A549 (cell line): ENCODE measurements around the gene GPI. TPM values are rescaled to one million over a fixed set of nuclear protein-coding genes. Genes with fewer than 3 reads are reported as not detected.

Source experiments
- ATAC-seq, 2 experiments: fragments of 200-7000 bp in 1 of 2; fragments of >200 bp in 1 of 2; cut with Nextera tagmentation in 1 of 2; cut with Tn5 transposase in 1 of 2; 3 replicates each; pipeline versions ENCODE4 v1.8.0 to v1.9.1; 2018 to 2020; ENCODE audit warnings: mild to moderate bottlenecking in 1 of 2, moderate library complexity in 1 of 2
- CTCF ChIA-PET: fragments of 300-600 bp; sonication (Branson Sonifier 250); formaldehyde crosslinking; extraction: SDS; loops from one replicate; lab custom pipeline; 2021; ENCODE audit warnings: antibody characterized with exemption, inconsistent platforms; lab: Yijun Ruan, JAX
- POLR2A ChIA-PET: fragments of 350-600 bp; formaldehyde crosslinking; extraction: SDS; loops from one replicate; lab custom pipeline; 2021; ENCODE audit warnings: antibody characterized with exemption, inconsistent platforms; lab: Yijun Ruan, JAX
- DNase-seq, 2 experiments: peaks; one replicate each; pipeline versions ENCODE4 v3.0.0 to v3.0.0-alpha.2; 2011 to 2016; ENCODE audit warnings: low read depth in 1 of 2, low spot score in 1 of 2
- FAIRE-seq: peaks from 2 replicates; lab custom pipeline; 2011; peaks lifted over from hg19 to GRCh38; lab: Jason Lieb, UNC
- H3K27ac ChIP-seq, 2 experiments: fragments of >200 bp; sonication (Bioruptor Twin); formaldehyde crosslinking; 3 replicates each; pipeline ENCODE4 v1.5.1; 2016 to 2017
- H3K4me1 ChIP-seq: fragments of >200 bp; sonication (Bioruptor Twin); formaldehyde crosslinking; 3 replicates; pipeline ENCODE4 v1.6.1; 2016
- H3K4me2 ChIP-seq: fragments of >200 bp; sonication (Bioruptor Twin); formaldehyde crosslinking; 3 replicates; pipeline ENCODE4 v1.6.1; 2016
- H3K4me3 ChIP-seq: fragments of >200 bp; sonication (Bioruptor Twin); formaldehyde crosslinking; 3 replicates; pipeline ENCODE4 v1.5.1; 2016
- H3K9me3 ChIP-seq: fragments of >200 bp; sonication (Bioruptor Twin); formaldehyde crosslinking; 3 replicates; pipeline ENCODE4 v1.6.1; 2016
- CBX8 ChIP-seq: fragments of 200-600 bp; sonication (generic); IDR thresholded peaks from 2 replicates; pipeline ENCODE4 v1.6.1; 2016
- CTCF ChIP-seq: fragments of >200 bp; sonication (Bioruptor Twin); formaldehyde crosslinking; IDR thresholded peaks from 3 replicates; pipeline ENCODE4 v1.5.1; 2016
- EHF ChIP-seq: fragments of 250-450 bp; sonication (Bioruptor Pico); IDR thresholded peaks from 2 replicates; pipeline ENCODE4 v1.5.0; 2020; ENCODE audit warnings: mild to moderate bottlenecking
- ESRRA ChIP-seq: fragments of 150-350 bp; IDR thresholded peaks from 2 replicates; pipeline ENCODE4 v1.6.1; 2014; ENCODE audit warnings: mild to moderate bottlenecking, low read length, borderline replicate concordance
- HOXA7 ChIP-seq: fragments of 250-450 bp; sonication (Bioruptor Pico); IDR thresholded peaks from 2 replicates; pipeline ENCODE4 v1.5.0; 2020; ENCODE audit warnings: mild to moderate bottlenecking, moderate library complexity
- KDM5A ChIP-seq: fragments of 200-600 bp; sonication (generic); IDR thresholded peaks from 2 replicates; pipeline ENCODE4 v1.6.1; 2016; ENCODE audit warnings: antibody characterized with exemption, mild to moderate bottlenecking
- MAFK ChIP-seq: fragments of 450-650 bp; IDR thresholded peaks from 2 replicates; pipeline ENCODE4 v1.6.1; 2014; ENCODE audit not compliant: partially characterized antibody
- MAZ ChIP-seq: fragments of 150-350 bp; IDR thresholded peaks from 2 replicates; pipeline ENCODE4 v1.6.1; 2014; ENCODE audit warnings: antibody characterized with exemption, low read depth, low read length, borderline replicate concordance
- RARB ChIP-seq: fragments of 250-450 bp; sonication (Bioruptor Pico); IDR thresholded peaks from 2 replicates; pipeline ENCODE4 v1.8.0; 2021; ENCODE audit warnings: mild to moderate bottlenecking, moderate library complexity
- RCOR1 ChIP-seq: fragments of 150-350 bp; IDR thresholded peaks from 2 replicates; pipeline ENCODE4 v1.6.1; 2014; ENCODE audit warnings: antibody characterized with exemption, low read length, low read depth
- SMC3 ChIP-seq: fragments of >200 bp; sonication (Bioruptor Twin); formaldehyde crosslinking; IDR thresholded peaks from 3 replicates; pipeline ENCODE4 v1.6.1; 2018; ENCODE audit warnings: inconsistent platforms
- SREBF2 ChIP-seq: fragments of 450-650 bp; IDR thresholded peaks from 2 replicates; pipeline ENCODE4 v1.6.1; 2014; ENCODE audit warnings: mild to moderate bottlenecking, moderate library complexity
- TFCP2L1 ChIP-seq: fragments of 250-450 bp; sonication (Bioruptor Pico); IDR thresholded peaks from 2 replicates; pipeline ENCODE4 v1.5.0; 2021; ENCODE audit warnings: mild to moderate bottlenecking
- ZFP36 ChIP-seq: fragments of 450-650 bp; IDR thresholded peaks from 2 replicates; pipeline ENCODE4 v1.6.1; 2014; ENCODE audit warnings: borderline replicate concordance; ENCODE audit not compliant: partially characterized antibody
- ZNF302 ChIP-seq: fragments of 250-450 bp; sonication (Bioruptor Pico); IDR thresholded peaks from 2 replicates; pipeline ENCODE4 v1.9.0; 2021; ENCODE audit warnings: inconsistent platforms, mild to moderate bottlenecking, moderate library complexity
- WGBS: methylation state at CpG from one replicate; pipeline ENCODE4 v1.1.6; 2017; ENCODE audit errors: missing lambda C conversion rate; 5-methylcytosine and 5-hydroxymethylcytosine counted together
- polyA plus RNA-seq, 4 experiments: library from polyadenylated mRNA; depleted of rRNA in 3 of 4; stranded (reverse); fragments of >200 nt; fragmentation: RNase III in 1 of 4; extraction: RNeasy Plus Mini Kit Qiagen cat#74134 plus additional on column Dnase treatment in 1 of 4; gene quantifications; 2 replicates in 3 of 4; 3 replicates in 1 of 4; pipeline ENCODE4 v1.2.3, GENCODE V29; 2011 to 2017
- TF ChIP-seq, protein P1 (sequence below): fragments of 150-350 bp; IDR thresholded peaks from 2 replicates; pipeline ENCODE4 v1.6.1; 2014; ENCODE audit warnings: low read depth, mild to moderate bottlenecking, low read length
- TF ChIP-seq, protein P2 (sequence below): IDR thresholded peaks from 2 replicates; pipeline ENCODE4 v1.6.1; 2012

The GPI gene
- polyA plus RNA-seq, 2 of the 4 experiments (the other 2 are of a cell fraction) = 548 to 565 TPM

DNA sequence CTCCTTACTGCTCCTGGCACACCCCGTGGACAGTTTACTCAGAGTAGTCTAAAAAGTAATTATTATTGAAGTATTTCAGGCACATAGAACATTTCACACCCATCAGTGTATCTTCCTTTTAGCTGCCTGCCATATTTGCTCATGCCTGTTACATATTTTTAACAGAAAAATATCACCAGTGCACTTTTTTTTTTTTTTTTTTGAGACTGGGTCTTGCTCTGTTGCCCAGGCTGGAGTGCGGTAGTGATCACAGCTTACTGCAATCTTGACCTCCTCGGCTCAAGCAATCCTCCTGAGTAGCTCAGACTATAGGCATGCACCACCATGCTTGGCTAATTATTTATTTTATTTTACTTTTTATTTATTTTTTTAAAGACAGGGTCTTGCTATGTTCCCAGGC is 40.7 kb upstream of the GPI start:
- POLR2A ChIA-PET = no interaction called here
- CTCF ChIA-PET = interaction anchor here (0.7 to 25.0 kb wide), 3 partner anchors 12 to 553 kb away, joined by 3 to 348 read pairs (median 12); no protein-coding TSS in a partner anchor

GRCh38 chr19:34325181-34325580 is 39.8 kb upstream of the GPI start:
- H3K27ac ChIP-seq = no peak overlapping the region
- H3K4me2 ChIP-seq = no peak overlapping the region
- TF ChIP-seq ZNF302 (CRISPR knock-in tag) (no peak), MAZ (no peak), ZFP36 (no peak), RCOR1 (no peak), KDM5A (no peak)
- no peaks in the 10 kb centered on the region for H3K4me1 ChIP-seq
- no peak for FAIRE-seq
- 96% methylated on average over 4 of the region's 4 CpGs for WGBS
- no peak for ATAC-seq
- no peak overlapping the region for H3K4me3 ChIP-seq
- no peaks in the 10 kb centered on the region for H3K9me3 ChIP-seq
- DNase-seq = no peak
- POLR2A ChIA-PET = no interaction called here
- CTCF ChIA-PET = interaction anchor here (0.7 to 25.0 kb wide), 6 partner anchors 9 to 554 kb away, joined by 3 to 348 read pairs (median 6); no protein-coding TSS in a partner anchor

More for the DNA sequence above, 40.7 kb upstream of the GPI start:
- no peak overlapping the region for H3K4me3 ChIP-seq
- no peak for TF ChIP-seq HOXA7
- TF ChIP-seq ZNF302 (CRISPR knock-in tag) = no peak
- TF ChIP-seq, protein P1, sequence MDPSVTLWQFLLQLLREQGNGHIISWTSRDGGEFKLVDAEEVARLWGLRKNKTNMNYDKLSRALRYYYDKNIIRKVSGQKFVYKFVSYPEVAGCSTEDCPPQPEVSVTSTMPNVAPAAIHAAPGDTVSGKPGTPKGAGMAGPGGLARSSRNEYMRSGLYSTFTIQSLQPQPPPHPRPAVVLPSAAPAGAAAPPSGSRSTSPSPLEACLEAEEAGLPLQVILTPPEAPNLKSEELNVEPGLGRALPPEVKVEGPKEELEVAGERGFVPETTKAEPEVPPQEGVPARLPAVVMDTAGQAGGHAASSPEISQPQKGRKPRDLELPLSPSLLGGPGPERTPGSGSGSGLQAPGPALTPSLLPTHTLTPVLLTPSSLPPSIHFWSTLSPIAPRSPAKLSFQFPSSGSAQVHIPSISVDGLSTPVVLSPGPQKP = no peak
- TF ChIP-seq TFCP2L1 (CRISPR knock-in tag) = no peak
- no peak for TF ChIP-seq SMC3
- H3K9me3 ChIP-seq = no peaks in the 10 kb centered on the region
- no peaks in the 10 kb centered on the region for H3K4me1 ChIP-seq
- DNase-seq (no peak), ATAC-seq (no peak), FAIRE-seq (no peak)
- no peak overlapping the region for H3K27ac ChIP-seq
- 90% methylated on average over 3 of the region's 3 CpGs for WGBS
- no peak overlapping the region for H3K4me2 ChIP-seq

DNA sequence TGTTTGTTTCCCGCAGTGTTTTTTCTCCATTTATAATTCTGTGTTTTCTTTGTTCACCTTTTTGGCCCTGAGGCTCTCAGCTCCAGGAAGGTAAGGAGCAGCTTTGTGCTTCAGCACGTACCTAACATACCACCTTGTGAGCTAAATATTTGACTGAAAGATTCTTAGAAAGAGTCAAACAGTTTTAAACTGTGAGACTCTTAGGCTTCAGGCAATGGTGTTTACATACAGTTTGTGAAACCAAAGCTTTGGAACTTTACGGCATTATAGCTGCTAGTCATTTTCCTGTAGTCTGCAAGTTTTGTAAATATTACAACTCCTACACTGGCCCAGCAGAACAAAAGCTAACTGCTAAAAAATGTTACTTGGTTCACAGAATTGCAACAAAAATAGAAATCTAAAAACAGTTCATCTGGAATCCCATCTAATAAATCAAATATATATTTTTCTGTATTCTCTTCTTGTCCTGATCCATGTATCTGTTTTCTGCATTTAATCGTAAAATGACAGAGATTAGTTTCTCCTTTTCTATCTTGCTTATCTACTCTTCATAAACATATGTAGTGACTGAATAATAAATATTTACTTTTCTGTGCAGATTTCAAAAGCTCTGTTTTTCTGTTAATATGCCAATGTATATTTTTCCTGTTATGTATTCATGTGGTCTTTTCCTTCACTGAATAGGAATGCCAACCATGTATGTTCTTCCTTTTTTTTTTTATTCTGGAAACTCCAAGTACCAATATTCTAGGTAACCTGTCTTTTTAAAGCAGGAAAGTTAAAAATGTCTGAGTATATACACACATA is 38.8 kb upstream of the GPI start:
- no peaks in the 10 kb centered on the region for H3K4me1 ChIP-seq
- no peak overlapping the region for H3K4me3 ChIP-seq
- no peak for ATAC-seq
- H3K27ac ChIP-seq = no peak overlapping the region
- ChIA-PET POLR2A (no interaction called here), CTCF (interaction anchor here (0.6 to 25.0 kb wide), 8 partner anchors 9 to 387 kb away, joined by 3 to 348 read pairs (median 5); no protein-coding TSS in a partner anchor)
- 80% methylated on average over 4 of the region's 4 CpGs for WGBS
- TF ChIP-seq MAFK = no peak
- no peak for TF ChIP-seq HOXA7
- no peak for TF ChIP-seq SREBF2
- TF ChIP-seq, protein P2, sequence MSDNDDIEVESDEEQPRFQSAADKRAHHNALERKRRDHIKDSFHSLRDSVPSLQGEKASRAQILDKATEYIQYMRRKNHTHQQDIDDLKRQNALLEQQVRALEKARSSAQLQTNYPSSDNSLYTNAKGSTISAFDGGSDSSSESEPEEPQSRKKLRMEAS = no peak
- TF ChIP-seq ESRRA = no peak
- no peak for TF ChIP-seq ZNF302 (CRISPR knock-in tag)
- TF ChIP-seq CTCF = no peak
- no peak for TF ChIP-seq RARB
- TF ChIP-seq CBX8 = no peak
- no peak for TF ChIP-seq EHF (CRISPR knock-in tag)
- no peak for TF ChIP-seq RCOR1
- TF ChIP-seq, protein P1 = no peak
- TF ChIP-seq, all 56 proteins: peak for 0
- no peaks in the 10 kb centered on the region for H3K9me3 ChIP-seq
- DNase-seq (no peak), FAIRE-seq (peak; percentile 63)
- H3K4me2 ChIP-seq = no peak overlapping the region
